Measurements from ENCODE around the gene ISLR2. TPM values are rescaled to one million over a fixed set of nuclear protein-coding genes. Genes with fewer than 3 reads are reported as not detected.

ISLR2 gene
- total and polyA plus RNA-seq, 2 donors from 2014 or later, result 0.13 to 1.1 TPM

- H3K27me3 ChIP-seq (ENCODE audit: control insufficient read depth, insufficient read depth, low read length), result peaks cover 49% of the 10 kb centered on the region
- intact Hi-C loops (cut with DNase I), result no loop called here
Measured at GRCh38 chr15:74132681-74133651, 2.6 kb downstream of the ISLR2 start.

GRCh38 chr15:74133694-74134386 is 3.5 kb downstream of the ISLR2 start:
- peaks cover 0 to 13% (median 4%) of the 10 kb centered on the region in 3 donors for H3K4me1 ChIP-seq (ENCODE audit: control insufficient read depth in 2 of 3, insufficient read depth in 2 of 3, low read depth in 1 of 3, low read length in 3 of 3)
- intact Hi-C loops (cut with DNase I), result no loop called here
- H3K9ac ChIP-seq (ENCODE audit: low read length in 3 of 3), result no peak overlapping the region
- H3K36me3 ChIP-seq (ENCODE audit: control insufficient read depth in 2 of 3, insufficient read depth in 3 of 3, low read length in 3 of 3), result no peaks in the 10 kb centered on the region
- H3K4me3 ChIP-seq (ENCODE audit: low read length in 3 of 3), result no peak overlapping the region
- TF ChIP-seq CTCF (IDR thresholded peaks at IDR 0.05; ENCODE audit: borderline replicate concordance, extremely low read depth, insufficient read depth), result no peak
- no peaks in the 10 kb centered on the region for H3K9me3 ChIP-seq (ENCODE audit: control insufficient read depth in 2 of 3, insufficient read depth in 1 of 3, low read length in 3 of 3)
- FAIRE-seq (no peak), DNase-seq (peak in 3 of 5 donors; percentile 21 to 73 (median 58))
- H3K27me3 ChIP-seq (ENCODE audit: control insufficient read depth, insufficient read depth, low read length), result peaks cover 45% of the 10 kb centered on the region
- no peak overlapping the region for H3K27ac ChIP-seq (ENCODE audit: low read depth in 2 of 2, low read length in 2 of 2)

More at GRCh38 chr15:74132681-74133651, 2.6 kb downstream of the ISLR2 start:
- H3K9me3 ChIP-seq (ENCODE audit: control insufficient read depth in 2 of 3, insufficient read depth in 1 of 3, low read length in 3 of 3), result no peaks in the 10 kb centered on the region
- FAIRE-seq (no peak), DNase-seq (peak in 3 of 5 donors; percentile 26 to 77 (median 56))
- no peak overlapping the region for H3K27ac ChIP-seq (ENCODE audit: low read depth in 2 of 2, low read length in 2 of 2)
- peaks cover 0 to 18% (median 4%) of the 10 kb centered on the region in 3 donors for H3K4me1 ChIP-seq (ENCODE audit: control insufficient read depth in 2 of 3, insufficient read depth in 2 of 3, low read depth in 1 of 3, low read length in 3 of 3)
- H3K9ac ChIP-seq (ENCODE audit: low read length in 3 of 3), result no peak overlapping the region
- no peak for TF ChIP-seq CTCF (IDR thresholded peaks at IDR 0.05; ENCODE audit: borderline replicate concordance, extremely low read depth, insufficient read depth)
- no peaks in the 10 kb centered on the region for H3K36me3 ChIP-seq (ENCODE audit: control insufficient read depth in 2 of 3, insufficient read depth in 3 of 3, low read length in 3 of 3)
- H3K4me3 ChIP-seq (ENCODE audit: low read length in 3 of 3), result no peak overlapping the region

GRCh38 chr15:74134387-74135027 is 4.1 kb downstream of the ISLR2 start:
- DNase-seq, result peak in 4 of 5 donors; percentile 72 to 83 (median 78)
- Histone ChIP-seq H3K27me3 (ENCODE audit: control insufficient read depth, insufficient read depth, low read length) (peaks cover 39% of the 10 kb centered on the region), H3K9me3 (ENCODE audit: control insufficient read depth in 2 of 3, insufficient read depth in 1 of 3, low read length in 3 of 3) (no peaks in the 10 kb centered on the region), H3K4me3 (ENCODE audit: low read length in 3 of 3) (no peak overlapping the region), H3K36me3 (ENCODE audit: control insufficient read depth in 2 of 3, insufficient read depth in 3 of 3, low read length in 3 of 3) (no peaks in the 10 kb centered on the region), H3K9ac (ENCODE audit: low read length in 3 of 3) (no peak overlapping the region), H3K27ac (ENCODE audit: low read depth in 2 of 2, low read length in 2 of 2) (no peak overlapping the region), H3K4me1 (ENCODE audit: control insufficient read depth in 2 of 3, insufficient read depth in 2 of 3, low read depth in 1 of 3, low read length in 3 of 3) (peaks cover 0 to 11% (median 4%) of the 10 kb centered on the region in 3 donors)
- intact Hi-C loops (cut with DNase I), result no loop called here
- no peak for FAIRE-seq
- TF ChIP-seq CTCF (IDR thresholded peaks at IDR 0.05; ENCODE audit: borderline replicate concordance, extremely low read depth, insufficient read depth), result peak; percentile 53
